Parathyroid adenoma (tissue), 2 donors: ENCODE results near the gene TUT7.

ENCODE experiments used
- H2AFZ ChIP-seq: fragments of 300-600 bp; sonication (generic); one replicate; pipeline ENCODE4 v1.7.0; 2017; ENCODE audit warnings: antibody characterized with exemption, mild to moderate bottlenecking
- H3K27ac ChIP-seq: fragments of 300-600 bp; sonication (generic); one replicate; pipeline ENCODE4 v1.7.0; 2017
- H3K27me3 ChIP-seq: fragments of 300-600 bp; sonication (generic); one replicate; pipeline ENCODE4 v1.7.0; 2017; ENCODE audit warnings: low read length; ENCODE audit not compliant: control insufficient read depth, insufficient read depth
- H3K36me3 ChIP-seq: fragments of 300-600 bp; sonication (generic); one replicate; pipeline ENCODE4 v1.7.0; 2017; ENCODE audit warnings: low read length; ENCODE audit not compliant: control insufficient read depth, insufficient read depth
- H3K4me1 ChIP-seq: fragments of 300-600 bp; sonication (generic); one replicate; pipeline ENCODE4 v1.7.0; 2017; ENCODE audit warnings: control low read depth
- H3K4me2 ChIP-seq: fragments of 300-600 bp; sonication (generic); one replicate; pipeline ENCODE4 v1.7.0; 2017; ENCODE audit warnings: low read length
- H3K4me3 ChIP-seq: fragments of 300-600 bp; sonication (generic); one replicate; pipeline ENCODE4 v1.7.0; 2017; ENCODE audit warnings: low read depth, low read length
- H3K79me2 ChIP-seq: fragments of 300-600 bp; sonication (generic); one replicate; pipeline ENCODE4 v1.7.0; 2017; ENCODE audit warnings: control low read depth
- H3K9ac ChIP-seq: fragments of 300-600 bp; sonication (generic); one replicate; pipeline ENCODE4 v1.7.0; 2017; ENCODE audit warnings: mild to moderate bottlenecking
- H3K9me3 ChIP-seq: fragments of 300-600 bp; sonication (generic); one replicate; pipeline ENCODE4 v1.7.0; 2017; ENCODE audit warnings: low read length; ENCODE audit not compliant: control insufficient read depth
- CTCF ChIP-seq: fragments of 300-600 bp; sonication (generic); IDR thresholded peaks from one replicate; pipeline ENCODE4 v1.7.0; 2017; ENCODE audit warnings: antibody characterized with exemption, mild to moderate bottlenecking
- donor health status: primary hyperparathyroidism.

The TUT7 gene

GRCh38 chr9:86350006-86350760 is 4.0 kb downstream of the TUT7 start:
- H3K4me3 ChIP-seq = no peak overlapping the region
- no peaks in the 10 kb centered on the region for H3K9me3 ChIP-seq
- no peaks in the 10 kb centered on the region for H3K36me3 ChIP-seq

GRCh38 chr9:86349271-86349670 is 4.9 kb downstream of the TUT7 start:
- Histone ChIP-seq H3K79me2 (peaks cover 8% of the 10 kb centered on the region), H3K27me3 (no peaks in the 10 kb centered on the region), H3K4me2 (no peak overlapping the region), H2AFZ (no peak overlapping the region), H3K4me1 (peaks cover 4% of the 10 kb centered on the region), H3K9me3 (no peaks in the 10 kb centered on the region), H3K27ac (no peak overlapping the region), H3K36me3 (no peaks in the 10 kb centered on the region), H3K9ac (no peak overlapping the region), H3K4me3 (no peak overlapping the region)
- TF ChIP-seq CTCF = no peak

More at GRCh38 chr9:86350006-86350760, 4.0 kb downstream of the TUT7 start:
- Histone ChIP-seq H3K27me3 (no peaks in the 10 kb centered on the region), H3K4me2 (no peak overlapping the region), H3K79me2 (peaks cover 8% of the 10 kb centered on the region), H3K4me1 (peaks cover 4% of the 10 kb centered on the region), H3K9ac (no peak overlapping the region), H2AFZ (no peak overlapping the region), H3K27ac (no peak overlapping the region)
- no peak for TF ChIP-seq CTCF

DNA sequence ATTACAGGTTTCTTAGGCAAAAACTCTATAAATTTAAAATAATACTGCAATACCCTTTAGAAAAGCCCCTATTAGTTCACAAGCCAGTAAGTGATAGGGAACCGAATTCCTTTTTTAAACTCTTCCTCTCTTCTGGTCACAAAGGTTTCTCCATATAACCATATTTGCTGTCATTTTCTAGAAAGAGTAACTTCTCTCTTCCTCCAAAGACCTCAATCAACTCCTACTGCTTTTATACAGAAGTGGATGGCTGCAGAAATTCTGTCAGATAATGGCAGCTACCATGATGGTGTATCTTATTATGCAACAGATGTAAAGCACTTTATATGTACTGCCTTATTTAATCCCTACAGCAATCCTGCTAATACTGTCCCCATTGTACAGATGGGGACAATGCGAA is 6.2 kb downstream of the TUT7 start:
- Histone ChIP-seq H3K4me3 (no peak overlapping the region), H3K27me3 (no peaks in the 10 kb centered on the region), H3K9ac (no peak overlapping the region), H2AFZ (no peak overlapping the region), H3K4me1 (peaks cover 4% of the 10 kb centered on the region), H3K27ac (no peak overlapping the region), H3K79me2 (peaks cover 8% of the 10 kb centered on the region), H3K36me3 (no peaks in the 10 kb centered on the region), H3K4me2 (no peak overlapping the region), H3K9me3 (no peaks in the 10 kb centered on the region)
- TF ChIP-seq CTCF = no peak

GRCh38 chr9:86344818-86345217 is 9.4 kb downstream of the TUT7 start:
- Histone ChIP-seq H3K9ac (no peak overlapping the region), H3K4me3 (no peak overlapping the region), H2AFZ (no peak overlapping the region), H3K79me2 (peaks cover 4% of the 10 kb centered on the region), H3K36me3 (no peaks in the 10 kb centered on the region), H3K9me3 (no peaks in the 10 kb centered on the region), H3K4me2 (no peak overlapping the region), H3K4me1 (no peaks in the 10 kb centered on the region), H3K27me3 (no peaks in the 10 kb centered on the region), H3K27ac (no peak overlapping the region)
- TF ChIP-seq CTCF = no peak

DNA sequence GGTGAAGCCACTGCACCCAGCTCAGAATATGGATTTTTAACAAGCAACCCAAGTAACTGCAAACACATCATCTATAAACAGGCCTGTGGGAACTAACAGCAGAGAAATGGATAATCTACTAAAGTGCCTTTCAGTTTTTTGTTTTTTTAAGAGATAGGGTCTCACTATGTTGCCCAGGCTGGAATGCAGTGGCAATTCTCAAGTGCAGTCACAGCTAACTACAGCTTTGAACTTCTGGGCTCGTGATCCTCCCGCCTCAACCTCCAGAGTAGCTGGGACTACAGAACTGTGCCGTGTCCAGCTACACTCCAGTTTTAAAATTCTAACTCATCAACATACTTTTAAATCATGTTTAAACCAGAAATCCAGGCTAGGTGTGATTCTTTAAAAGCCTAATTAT is 11.9 kb downstream of the TUT7 start:
- no peak overlapping the region for H3K4me2 ChIP-seq
- no peak overlapping the region for H3K27ac ChIP-seq
- no peak overlapping the region for H3K9ac ChIP-seq
- H3K36me3 ChIP-seq = no peaks in the 10 kb centered on the region
- H3K9me3 ChIP-seq = no peaks in the 10 kb centered on the region
- no peaks in the 10 kb centered on the region for H3K79me2 ChIP-seq
- TF ChIP-seq CTCF = no peak
- H3K4me1 ChIP-seq = no peaks in the 10 kb centered on the region
- no peaks in the 10 kb centered on the region for H3K27me3 ChIP-seq
- no peak overlapping the region for H2AFZ ChIP-seq
- H3K4me3 ChIP-seq = no peak overlapping the region
